Stimulated activated CD8-positive, alpha-beta memory T cell treated with anti-CD3 and anti-CD28 coated beads, Interleukin-15, amount 100 ng/mL, for 4 hours (primary cell): ENCODE measurements around the gene TRIM51G.
"Not testable (repeated sequence)": the region's sequence is repeated elsewhere in the genome, so short reads cannot be mapped to it uniquely, and the experiment has no call there.

Experiments used
- DNase-seq, 2 donors: peaks; one replicate each; pipeline ENCODE4 v3.0.0-alpha.2; 2020; ENCODE audit warnings: low read depth in 2 of 2

The TRIM51G gene

GRCh38 chr11:48983785-48984184, at the start of gene TRIM51G:
Gene TRIM51G (minus strand): TSS chr11:48983885. CDS start chr11:48981695, 2,190 bp downstream.
- DNase-seq = not testable (repeated sequence)

- not testable (repeated sequence) for DNase-seq
These were observed 44.8 kb upstream of the TRIM51G start, which contains the start of gene TRIM49B for GRCh38 chr11:49028523-49028922. Gene TRIM49B (plus strand): TSS chr11:49028823. CDS start chr11:49031600, 2,777 bp downstream.

- not testable (repeated sequence) for DNase-seq
These were observed 15.1 kb downstream of the TRIM51G start for GRCh38 chr11:48968592-48968991.

GRCh38 chr11:48955315-48956049, 28.2 kb downstream of the TRIM51G start:
- not testable (repeated sequence) for DNase-seq

GRCh38 chr11:48945796-48946195, 37.9 kb downstream of the TRIM51G start:
- DNase-seq = not testable (repeated sequence)
